Measurements from ENCODE around the gene LITAFD.

DNA sequence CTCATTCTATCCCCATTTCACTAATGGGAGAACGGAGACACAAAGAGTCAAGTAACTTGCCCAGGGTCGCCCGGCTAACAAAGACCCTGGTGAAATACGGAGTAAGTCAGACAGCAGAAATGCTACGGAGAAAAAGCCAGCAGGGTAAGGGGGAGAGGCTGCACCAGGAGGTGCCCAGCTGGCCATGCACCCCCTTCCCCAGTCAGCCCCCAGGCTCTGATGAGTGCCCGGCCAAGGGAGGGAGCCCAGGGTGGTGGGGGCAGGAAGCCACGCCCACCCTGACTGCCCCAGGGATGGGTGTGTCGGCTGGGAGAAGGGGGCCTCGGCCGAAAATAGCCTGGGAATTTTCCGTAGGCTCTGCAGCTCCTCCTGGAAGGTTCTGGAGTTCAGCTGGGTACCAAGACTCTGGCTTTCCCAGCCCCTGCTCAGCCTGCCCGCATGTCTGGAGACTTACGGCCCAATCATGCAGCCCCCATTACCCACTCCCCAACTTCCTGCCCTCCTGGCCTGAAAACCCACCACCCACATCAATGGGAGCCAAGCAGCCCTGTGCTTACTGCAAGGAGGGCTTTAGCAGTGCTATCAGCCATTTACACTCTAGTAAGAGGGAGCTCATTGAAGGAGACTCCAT lies 17.6 kb upstream of the LITAFD start:
- TF ChIP-seq POLR2AphosphoS5 (IDR thresholded peaks at IDR 0.05; ENCODE audit: low read depth, low read length) (no peak), POLR2A (IDR thresholded peaks at IDR 0.05; ENCODE audit: low read depth, low read length) (no peak), TAF1 (IDR thresholded peaks at IDR 0.05; ENCODE audit: borderline replicate concordance, low read depth, low read length) (no peak)
